NCI-H187 (cell line): ENCODE data around the gene ASTN2.

Experiments
- DNase-seq, 2 experiments: peaks; one replicate each; lab custom pipeline; 2025; lab: John Stamatoyannopoulos, UW

Gene ASTN2

GRCh38 chr9:116627433-116627832 is 787.4 kb downstream of the ASTN2 start:
- no peak for DNase-seq

GRCh38 chr9:116626762-116627161 is 788.1 kb downstream of the ASTN2 start:
- no peak for DNase-seq

GRCh38 chr9:116623715-116624114 is 791.1 kb downstream of the ASTN2 start:
- no peak for DNase-seq

GRCh38 chr9:116617389-116617788 is 797.5 kb downstream of the ASTN2 start:
- DNase-seq = no peak

GRCh38 chr9:116616304-116616914 is 798.4 kb downstream of the ASTN2 start:
- DNase-seq = no peak

- no peak for DNase-seq
These were observed 806.8 kb downstream of the ASTN2 start for GRCh38 chr9:116608064-116608463.

GRCh38 chr9:116605904-116606341 is 808.9 kb downstream of the ASTN2 start:
- no peak for DNase-seq

- DNase-seq = no peak
These were observed 809.8 kb downstream of the ASTN2 start for GRCh38 chr9:116605060-116605459.

GRCh38 chr9:116604251-116604650 is 810.6 kb downstream of the ASTN2 start:
- no peak for DNase-seq

GRCh38 chr9:116599342-116599884 is 815.4 kb downstream of the ASTN2 start:
- DNase-seq = no peak

GRCh38 chr9:116596646-116597045 is 818.2 kb downstream of the ASTN2 start:
- no peak for DNase-seq

GRCh38 chr9:116594547-116594946 is 820.3 kb downstream of the ASTN2 start:
- no peak for DNase-seq

- DNase-seq = no peak
These were observed 821.9 kb downstream of the ASTN2 start for GRCh38 chr9:116592970-116593369.

- no peak for DNase-seq
These were observed 825.2 kb downstream of the ASTN2 start for GRCh38 chr9:116589392-116590354.

GRCh38 chr9:116587919-116588318 is 826.9 kb downstream of the ASTN2 start:
- DNase-seq = no peak

GRCh38 chr9:116585896-116586295 is 829.0 kb downstream of the ASTN2 start:
- no peak for DNase-seq

- DNase-seq = no peak
These were observed 829.7 kb downstream of the ASTN2 start for GRCh38 chr9:116585204-116585603.

- DNase-seq = no peak
These were observed 834.0 kb downstream of the ASTN2 start for GRCh38 chr9:116580853-116581252.

- DNase-seq = no peak
These were observed 838.5 kb downstream of the ASTN2 start for GRCh38 chr9:116576386-116576785.

- no peak for DNase-seq
These were observed 840.7 kb downstream of the ASTN2 start for GRCh38 chr9:116574027-116574679.

- no peak for DNase-seq
These were observed 842.6 kb downstream of the ASTN2 start for GRCh38 chr9:116572095-116572748.

- no peak for DNase-seq
These were observed 845.7 kb downstream of the ASTN2 start for GRCh38 chr9:116569111-116569510.
